Esophagus muscularis mucosa (tissue), 4 donors: ENCODE results near the gene GPATCH3. TPM values are rescaled to one million over a fixed set of nuclear protein-coding genes. Genes with fewer than 3 reads are reported as not detected.

ENCODE experiments used
- DNase-seq: peaks from one replicate; pipeline ENCODE4 v3.0.0-alpha.2; 2017; ENCODE audit errors: extremely low spot score
- H3K27ac ChIP-seq, 4 donors: fragments of 200-600 bp; sonication (generic); replicated peaks in 1 of 4; 1 replicate in 3 of 4; 2 replicates in 1 of 4; pipeline ENCODE4 v1.5.1; 2016 to 2019; ENCODE audit warnings: mild to moderate bottlenecking in 1 of 4
- H3K27me3 ChIP-seq, 4 donors: fragments of 200-600 bp; sonication (generic); one replicate each; pipeline versions ENCODE4 v1.5.1 to v1.6.0; 2016 to 2019
- H3K36me3 ChIP-seq, 4 donors: fragments of 200-600 bp; sonication (generic); one replicate each; pipeline ENCODE4 v1.5.1; 2016 to 2019
- H3K4me1 ChIP-seq, 4 donors: fragments of 200-600 bp; sonication (generic); one replicate each; pipeline ENCODE4 v1.5.1; 2016 to 2019
- H3K4me3 ChIP-seq, 4 donors: fragments of 200-600 bp; sonication (generic); 1 replicate in 2 of 4; 2 replicates in 2 of 4; pipeline ENCODE4 v1.5.1; 2016 to 2019; ENCODE audit warnings: mild to moderate bottlenecking in 4 of 4, moderate library complexity in 1 of 4
- H3K9me3 ChIP-seq, 4 donors: fragments of 200-600 bp; sonication (generic); 1 replicate in 3 of 4; 2 replicates in 1 of 4; pipeline ENCODE4 v1.5.1; 2016 to 2019
- CTCF ChIP-seq, 3 experiments: fragments of 200-600 bp in 2 of 3; fragments of 450-650 bp in 1 of 3; sonication (generic) in 2 of 3; IDR thresholded peaks; one replicate each; pipeline ENCODE4 v1.5.1; 2017 to 2019; ENCODE audit warnings: antibody characterized with exemption in 3 of 3, mild to moderate bottlenecking in 2 of 3, moderate library complexity in 1 of 3
- EP300 ChIP-seq: sonication (generic); formaldehyde crosslinking; IDR thresholded peaks from one replicate; pipeline ENCODE4 v1.6.1; 2017; ENCODE audit warnings: antibody characterized with exemption
- POLR2A ChIP-seq: fragments of 450-650 bp; IDR thresholded peaks from one replicate; pipeline ENCODE4 v1.6.1; 2017; ENCODE audit warnings: antibody characterized with exemption, moderate library complexity, mild to moderate bottlenecking, low read depth
- POLR2AphosphoS5 ChIP-seq, 2 donors: sonication (generic); formaldehyde crosslinking; IDR thresholded peaks; one replicate each; pipeline ENCODE4 v1.6.1; 2017; ENCODE audit warnings: antibody characterized with exemption in 2 of 2
- WGBS: methylation state at CpG from one replicate; pipeline ENCODE4 v1.1.5; 2018; 5-methylcytosine and 5-hydroxymethylcytosine counted together
- intact Hi-C: fragments of 100-400 bp; cut with DNase I; formaldehyde crosslinking; loops from one replicate; pipeline ENCODE4 v1.15.1; 2023
- total RNA-seq, 4 donors: library from RNA; depleted of rRNA; stranded (reverse); fragments of >200 nt; gene quantifications; one replicate each; pipeline versions ENCODE4 v1.1.0 to v1.2.1, GENCODE V29; 2016

GPATCH3 gene
- total RNA-seq, 4 donors from 2014 or later = 7.5 to 17.0 (median 8.8) TPM

DNA sequence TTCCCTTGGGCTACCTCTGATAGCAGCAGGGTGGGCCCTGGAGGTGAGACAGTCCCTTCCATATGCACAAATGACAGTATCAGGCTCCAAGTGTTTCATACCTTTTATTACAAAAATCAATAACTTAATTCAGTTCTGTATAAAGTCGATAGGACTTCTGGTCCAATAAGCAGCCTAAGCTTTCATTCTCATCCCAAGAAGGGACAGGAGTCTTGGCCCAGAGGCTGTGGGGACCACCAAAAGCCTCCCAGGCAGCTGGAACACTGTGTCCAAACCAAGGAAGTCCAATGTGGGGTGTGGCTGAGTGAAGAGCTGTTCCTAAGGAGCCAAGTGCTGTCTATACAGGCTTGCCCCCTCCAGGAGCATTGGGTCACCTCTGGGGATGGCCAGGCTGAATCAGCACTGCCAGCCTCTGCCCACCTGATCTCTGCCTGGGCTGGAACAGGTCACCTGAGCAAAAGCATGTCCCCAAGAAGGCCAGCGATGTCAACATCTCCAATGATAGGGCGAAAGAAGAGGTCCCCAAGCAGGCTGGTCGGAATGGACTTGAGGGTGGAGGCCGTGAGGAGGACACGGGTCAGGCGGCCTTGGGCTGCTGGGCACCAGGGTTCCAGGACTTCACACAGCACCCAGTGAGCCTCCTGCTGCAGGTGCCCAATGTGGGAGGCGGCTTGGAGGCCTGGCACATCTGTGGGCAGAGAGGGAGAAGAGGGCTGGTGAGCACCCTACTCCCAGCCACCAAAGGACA, 11.3 kb upstream of the GPATCH3 start:
- Histone ChIP-seq H3K27ac (no peak overlapping the region), H3K27me3 (no peaks in the 10 kb centered on the region), H3K36me3 (peaks cover 0 to 7% (median 0%) of the 10 kb centered on the region in 4 donors), H3K4me1 (peaks cover 0 to 3% (median 0%) of the 10 kb centered on the region in 4 donors), H3K4me3 (no peak overlapping the region), H3K9me3 (no peaks in the 10 kb centered on the region)
- TF ChIP-seq EP300 (no peak), CTCF (IDR thresholded peaks at IDR 0.05) (no peak), POLR2A (no peak)
- DNase-seq = no peak
- whole genome bisulfite sequencing = 77% methylated on average over 4 of the region's 8 CpGs
- intact Hi-C loops = no loop called here

GRCh38 chr1:26910343-26911160, 10.3 kb upstream of the GPATCH3 start:
- Histone ChIP-seq H3K4me3 (no peak overlapping the region), H3K9me3 (no peaks in the 10 kb centered on the region), H3K27me3 (no peaks in the 10 kb centered on the region), H3K36me3 (peaks cover 0 to 7% (median 0%) of the 10 kb centered on the region in 4 donors), H3K4me1 (peaks cover 0 to 2% (median 0%) of the 10 kb centered on the region in 4 donors), H3K27ac (no peak overlapping the region)
- intact Hi-C loops = no loop called here
- TF ChIP-seq CTCF (IDR thresholded peaks at IDR 0.05) = no peak
- TF ChIP-seq EP300 = no peak
- no peak for TF ChIP-seq POLR2AphosphoS5 (IDR thresholded peaks at IDR 0.05)
- TF ChIP-seq POLR2A = no peak
- WGBS = 61% methylated on average over 4 of the region's 4 CpGs
- no peak for DNase-seq

DNA sequence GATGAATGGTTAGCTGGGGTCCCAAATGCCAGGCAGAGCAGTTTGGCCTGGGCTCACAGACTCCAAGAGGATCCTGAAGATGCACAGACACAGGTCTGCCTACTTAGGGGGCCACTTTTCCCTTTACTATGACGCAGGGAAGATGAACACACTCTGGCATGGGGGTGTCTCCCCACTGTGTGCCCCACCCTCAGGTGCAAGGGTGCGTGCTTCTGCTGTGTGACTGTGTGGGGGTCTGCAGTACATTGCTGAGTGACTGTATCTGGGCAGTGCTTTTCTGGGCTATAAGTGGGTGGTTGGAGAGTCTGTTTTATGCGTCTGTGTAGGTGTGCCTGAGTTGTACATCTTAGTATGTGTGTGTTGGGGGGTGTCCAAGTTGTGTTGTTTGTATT, 9.7 kb upstream of the GPATCH3 start:
- Histone ChIP-seq H3K4me1 (no peaks in the 10 kb centered on the region), H3K4me3 (no peak overlapping the region), H3K27me3 (no peaks in the 10 kb centered on the region), H3K9me3 (no peaks in the 10 kb centered on the region), H3K36me3 (peaks cover 0 to 7% (median 0%) of the 10 kb centered on the region in 4 donors), H3K27ac (no peak overlapping the region)
- 95% methylated on average over 3 of the region's 3 CpGs for WGBS
- TF ChIP-seq EP300 (no peak), CTCF (IDR thresholded peaks at IDR 0.05) (no peak), POLR2AphosphoS5 (IDR thresholded peaks at IDR 0.05) (no peak), POLR2A (no peak)
- DNase-seq = no peak
- intact Hi-C loops = no loop called here

DNA sequence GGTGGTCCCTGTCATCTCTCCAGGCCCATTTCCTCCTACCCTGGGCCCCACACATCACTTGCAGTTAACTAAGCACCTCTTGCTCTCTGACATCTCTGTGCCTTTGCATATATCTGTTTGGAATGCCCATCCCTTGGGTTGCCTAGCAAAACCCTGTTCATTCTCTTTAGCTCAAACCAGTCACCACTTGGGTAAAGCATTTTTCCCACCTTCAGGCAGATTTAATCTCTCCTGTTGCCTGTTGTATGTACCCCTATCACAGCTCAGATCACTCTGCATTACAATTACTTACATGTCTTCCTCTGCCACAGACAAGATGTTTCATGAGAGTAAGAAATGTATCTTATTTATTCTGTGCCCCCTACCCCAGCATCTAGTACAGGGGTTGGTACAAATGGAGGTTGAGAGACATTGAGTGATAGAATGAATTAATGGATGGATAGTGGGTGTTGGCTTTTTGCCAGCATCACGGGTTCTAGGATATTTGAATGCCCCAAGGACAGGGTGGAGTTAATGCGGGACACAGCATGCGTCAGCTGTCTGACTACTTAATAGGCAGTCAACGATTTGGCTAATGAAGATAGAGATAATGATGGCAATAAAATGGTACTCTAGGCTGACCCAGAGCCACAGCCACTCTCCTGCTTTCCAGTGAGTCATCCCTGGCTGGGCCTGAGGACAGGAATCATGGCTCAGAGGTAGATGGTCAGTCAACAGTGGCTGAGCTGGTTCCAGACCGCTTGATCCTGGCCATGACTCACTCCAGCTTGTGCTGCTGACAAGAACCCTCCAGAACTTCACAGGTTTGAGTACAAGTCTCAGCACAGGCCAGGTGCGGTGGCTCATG, 7.0 kb upstream of the GPATCH3 start:
- intact Hi-C loops = no loop called here
- Histone ChIP-seq H3K27me3 (no peaks in the 10 kb centered on the region), H3K4me3 (no peak overlapping the region), H3K9me3 (no peaks in the 10 kb centered on the region), H3K27ac (no peak overlapping the region), H3K36me3 (peaks cover 0 to 7% (median 0%) of the 10 kb centered on the region in 4 donors), H3K4me1 (no peaks in the 10 kb centered on the region)
- TF ChIP-seq POLR2A (no peak), EP300 (no peak), CTCF (IDR thresholded peaks at IDR 0.05) (no peak), POLR2AphosphoS5 (IDR thresholded peaks at IDR 0.05) (no peak)
- DNase-seq = no peak
- 71% methylated on average over 6 of the region's 6 CpGs for WGBS
